Ascending aorta (tissue), 2 donors: ENCODE data around the gene TNS4. TPM values are rescaled to one million over a fixed set of nuclear protein-coding genes. Genes with fewer than 3 reads are reported as not detected.

Experiments used
- DNase-seq, 2 donors: peaks; one replicate each; pipeline ENCODE4 v3.0.0-alpha.2; 2019; ENCODE audit warnings: low spot score in 2 of 2
- H3K27ac ChIP-seq, 2 donors: fragments of 200-600 bp; sonication (generic); one replicate each; pipeline ENCODE4 v1.5.1; 2016 to 2017; ENCODE audit warnings: mild to moderate bottlenecking in 1 of 2
- H3K27me3 ChIP-seq: fragments of 200-600 bp; sonication (generic); one replicate; pipeline ENCODE4 v1.5.1; 2017
- H3K36me3 ChIP-seq, 2 donors: fragments of 200-600 bp; sonication (generic); one replicate each; pipeline ENCODE4 v1.5.1; 2016
- H3K4me1 ChIP-seq, 2 donors: fragments of 200-600 bp; sonication (generic); one replicate each; pipeline ENCODE4 v1.5.1; 2016 to 2017; ENCODE audit warnings: mild to moderate bottlenecking in 1 of 2
- H3K4me3 ChIP-seq, 2 donors: fragments of 200-600 bp; sonication (generic); one replicate each; pipeline ENCODE4 v1.5.1; 2016 to 2017; ENCODE audit warnings: mild to moderate bottlenecking in 1 of 2
- H3K9me3 ChIP-seq, 2 donors: fragments of 200-600 bp; sonication (generic); one replicate each; pipeline ENCODE4 v1.5.1; 2016
- CTCF ChIP-seq, 3 experiments: fragments of 200-600 bp in 2 of 3; fragments of 450-650 bp in 1 of 3; sonication (generic) in 2 of 3; IDR thresholded peaks; one replicate each; pipeline ENCODE4 v1.5.1; 2016 to 2019; ENCODE audit warnings: antibody characterized with exemption in 3 of 3, mild to moderate bottlenecking in 1 of 3, moderate library complexity in 1 of 3
- intact Hi-C: fragments of 100-400 bp; cut with DNase I; formaldehyde crosslinking; loops from one replicate; pipeline ENCODE4 v1.15.1; 2023
- total RNA-seq: library from RNA; depleted of rRNA; stranded (reverse); fragments of >200 nt; gene quantifications from one replicate; pipeline ENCODE4 v1.1.0, GENCODE V29; 2016

Gene TNS4
- total RNA-seq, 1 donor from 2014 or later = not detected

GRCh38 chr17:40534371-40535189, 33.2 kb upstream of the TNS4 start:
- Histone ChIP-seq H3K4me3 (no peak overlapping the region), H3K4me1 (peaks cover 5 to 16% of the 10 kb centered on the region in 2 donors), H3K9me3 (no peaks in the 10 kb centered on the region), H3K36me3 (no peaks in the 10 kb centered on the region), H3K27ac (peak overlapping the region in 1 of 2 donors; percentile 84), H3K27me3 (no peaks in the 10 kb centered on the region)
- intact Hi-C loops = loop anchor here (5.0 kb wide), 2 partner anchors 57 to 227 kb away; partner anchors contain the start of gene RARA
- TF ChIP-seq CTCF (IDR thresholded peaks at IDR 0.05) = no peak
- no peak for DNase-seq

GRCh38 chr17:40533896-40534295, 32.5 kb upstream of the TNS4 start:
- no peaks in the 10 kb centered on the region for H3K27me3 ChIP-seq
- DNase-seq = no peak
- no peaks in the 10 kb centered on the region for H3K9me3 ChIP-seq
- TF ChIP-seq CTCF (IDR thresholded peaks at IDR 0.05) = no peak
- no peaks in the 10 kb centered on the region for H3K36me3 ChIP-seq
- H3K4me3 ChIP-seq = no peak overlapping the region
- intact Hi-C loops = loop anchor here (1.0 to 5.0 kb wide), 4 partner anchors 57 to 175 kb away; no protein-coding TSS in a partner anchor
- peaks cover 5 to 16% of the 10 kb centered on the region in 2 donors for H3K4me1 ChIP-seq
- peak overlapping the region in 1 of 2 donors; percentile 54 for H3K27ac ChIP-seq

- Histone ChIP-seq H3K9me3 (no peaks in the 10 kb centered on the region), H3K27ac (peak overlapping the region in 1 of 2 donors; percentile 10), H3K36me3 (no peaks in the 10 kb centered on the region), H3K4me3 (no peak overlapping the region), H3K4me1 (peaks cover 0 to 8% of the 10 kb centered on the region in 2 donors), H3K27me3 (no peaks in the 10 kb centered on the region)
- DNase-seq = peak in 1 of 2 donors; percentile 53
- TF ChIP-seq CTCF (IDR thresholded peaks at IDR 0.05) = no peak
- intact Hi-C loops = loop anchor here (1.0 to 5.0 kb wide), 4 partner anchors 55 to 174 kb away; no protein-coding TSS in a partner anchor
Measured at GRCh38 chr17:40532520-40533253, 31.3 kb upstream of the TNS4 start.

- no peaks in the 10 kb centered on the region for H3K27me3 ChIP-seq
- TF ChIP-seq CTCF (IDR thresholded peaks at IDR 0.05) = no peak
- DNase-seq = peak in 1 of 2 donors; percentile 33
- no peaks in the 10 kb centered on the region for H3K36me3 ChIP-seq
- peaks cover 0 to 7% of the 10 kb centered on the region in 2 donors for H3K4me1 ChIP-seq
- intact Hi-C loops = loop anchor here (5.0 kb wide), 1 partner anchor 54 kb away; no protein-coding TSS in a partner anchor
- no peak overlapping the region for H3K27ac ChIP-seq
- H3K9me3 ChIP-seq = no peaks in the 10 kb centered on the region
- H3K4me3 ChIP-seq = no peak overlapping the region
Measured at GRCh38 chr17:40531051-40531991, 29.9 kb upstream of the TNS4 start.

GRCh38 chr17:40530531-40530994, 29.1 kb upstream of the TNS4 start:
- Histone ChIP-seq H3K9me3 (no peaks in the 10 kb centered on the region), H3K27ac (no peak overlapping the region), H3K27me3 (no peaks in the 10 kb centered on the region), H3K4me3 (no peak overlapping the region), H3K4me1 (no peaks in the 10 kb centered on the region), H3K36me3 (no peaks in the 10 kb centered on the region)
- no peak for DNase-seq
- intact Hi-C loops = loop anchor here (1.0 to 5.0 kb wide), 2 partner anchors 53 to 89 kb away; no protein-coding TSS in a partner anchor
- no peak for TF ChIP-seq CTCF (IDR thresholded peaks at IDR 0.05)
